ENCODE measurements around the gene AKAP3. TPM values are rescaled to one million over a fixed set of nuclear protein-coding genes. Genes with fewer than 3 reads are reported as not detected.

The AKAP3 gene
- total RNA-seq, 1 donor from 2014 or later: 1.4 TPM

- no peaks in the 10 kb centered on the region for H4K20me1 ChIP-seq (ENCODE audit: insufficient read depth, low read length)
- peaks cover 6% of the 10 kb centered on the region for H3K36me3 Mint-ChIP-seq (ENCODE audit: low read depth, unreplicated experiment)
- H3K4me1 Mint-ChIP-seq (ENCODE audit: low read depth, unreplicated experiment): no peaks in the 10 kb centered on the region
- no peak for TF ChIP-seq EZH2 (IDR thresholded peaks at IDR 0.05; ENCODE audit: insufficient read depth, low read length)
- no peak for TF ChIP-seq CTCF (IDR thresholded peaks at IDR 0.05; ENCODE audit: insufficient read depth, low read depth, low read length)
- no peak overlapping the region for H3K27ac ChIP-seq (ENCODE audit: low read depth, low read length)
- H3K9me3 ChIP-seq (ENCODE audit: insufficient read depth, low read depth, low read length): no peaks in the 10 kb centered on the region
- H3K9me3 Mint-ChIP-seq (ENCODE audit: unreplicated experiment): no peaks in the 10 kb centered on the region
- no peak overlapping the region for H2AFZ ChIP-seq (ENCODE audit: low read depth, low read length)
- H3K4me3 ChIP-seq (ENCODE audit: insufficient read depth, low read depth, low read length): no peak overlapping the region
- H3K4me1 ChIP-seq (ENCODE audit: insufficient read depth, low read length): peaks cover 3% of the 10 kb centered on the region
- FAIRE-seq: no peak
- H3K27me3 ChIP-seq (ENCODE audit: insufficient read depth, low read length): peaks cover 14% of the 10 kb centered on the region
- H3K36me3 ChIP-seq (ENCODE audit: insufficient read depth, low read length): peaks cover 9% of the 10 kb centered on the region
- H3K4me2 ChIP-seq (ENCODE audit: low read length): no peak overlapping the region
- no peak overlapping the region for H3K27ac Mint-ChIP-seq (ENCODE audit: unreplicated experiment)
- peaks cover 10% of the 10 kb centered on the region for H3K27me3 Mint-ChIP-seq (ENCODE audit: low read depth, unreplicated experiment)
- no peak overlapping the region for H3K4me3 Mint-ChIP-seq (ENCODE audit: unreplicated experiment)
- no peak for DNase-seq (ENCODE audit: low read depth)
- peaks cover 29% of the 10 kb centered on the region for H3K79me2 ChIP-seq (ENCODE audit: insufficient read depth, low read length)
- no peak overlapping the region for H3K9ac ChIP-seq (ENCODE audit: low read length)
These were observed 41.8 kb downstream of the AKAP3 start for GRCh38 chr12:4607056-4607455.

DNA sequence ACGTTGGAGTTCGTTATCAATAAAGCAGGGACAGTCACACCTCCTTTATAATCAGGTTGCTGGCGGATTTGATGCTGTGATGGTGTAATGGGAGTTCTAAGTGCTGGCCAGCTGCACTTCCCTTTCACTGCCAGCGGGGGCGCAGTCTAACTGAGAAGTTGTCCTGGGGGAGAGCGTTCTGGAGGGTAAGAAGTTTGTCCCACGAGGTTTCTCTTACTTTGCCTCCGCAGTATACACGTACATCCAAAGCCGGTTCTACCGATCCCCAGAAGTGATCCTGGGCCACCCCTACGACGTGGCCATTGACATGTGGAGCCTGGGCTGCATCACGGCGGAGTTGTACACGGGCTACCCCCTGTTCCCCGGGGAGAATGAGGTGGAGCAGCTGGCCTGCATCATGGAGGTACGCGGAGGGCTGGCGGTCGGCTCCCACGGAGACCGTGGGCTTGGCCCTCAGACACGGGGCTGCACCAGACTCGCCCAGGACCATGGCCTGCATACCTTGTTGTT lies 44.1 kb downstream of the AKAP3 start:
- no peaks in the 10 kb centered on the region for H3K9me3 ChIP-seq (ENCODE audit: insufficient read depth, low read depth, low read length)
- H2AFZ ChIP-seq (ENCODE audit: low read depth, low read length): peak overlapping the region; percentile 98
- H3K4me2 ChIP-seq (ENCODE audit: low read length): peak overlapping the region; percentile 83
- peak; percentile 50 for FAIRE-seq
- H3K27ac ChIP-seq (ENCODE audit: low read depth, low read length): peak overlapping the region; percentile 85
- H4K20me1 ChIP-seq (ENCODE audit: insufficient read depth, low read length): no peaks in the 10 kb centered on the region
- Mint-ChIP-seq H3K27me3 (ENCODE audit: low read depth, unreplicated experiment) (peaks cover 10% of the 10 kb centered on the region), H3K4me3 (ENCODE audit: unreplicated experiment) (peak overlapping the region; percentile 97), H3K27ac (ENCODE audit: unreplicated experiment) (peak overlapping the region; percentile 81), H3K4me1 (ENCODE audit: low read depth, unreplicated experiment) (no peaks in the 10 kb centered on the region), H3K9me3 (ENCODE audit: unreplicated experiment) (no peaks in the 10 kb centered on the region), H3K36me3 (ENCODE audit: low read depth, unreplicated experiment) (peaks cover 6% of the 10 kb centered on the region)
- H3K9ac ChIP-seq (ENCODE audit: low read length): peak overlapping the region; percentile 92
- peak; percentile 99 for TF ChIP-seq CTCF (IDR thresholded peaks at IDR 0.05; ENCODE audit: insufficient read depth, low read depth, low read length)
- TF ChIP-seq EZH2 (IDR thresholded peaks at IDR 0.05; ENCODE audit: insufficient read depth, low read length): no peak
- H3K36me3 ChIP-seq (ENCODE audit: insufficient read depth, low read length): no peaks in the 10 kb centered on the region
- peaks cover 29% of the 10 kb centered on the region for H3K79me2 ChIP-seq (ENCODE audit: insufficient read depth, low read length)
- peaks cover 14% of the 10 kb centered on the region for H3K27me3 ChIP-seq (ENCODE audit: insufficient read depth, low read length)
- H3K4me3 ChIP-seq (ENCODE audit: insufficient read depth, low read depth, low read length): peak overlapping the region; percentile 92
- peaks cover 3% of the 10 kb centered on the region for H3K4me1 ChIP-seq (ENCODE audit: insufficient read depth, low read length)
- DNase-seq (ENCODE audit: low read depth): peak; percentile 79

DNA sequence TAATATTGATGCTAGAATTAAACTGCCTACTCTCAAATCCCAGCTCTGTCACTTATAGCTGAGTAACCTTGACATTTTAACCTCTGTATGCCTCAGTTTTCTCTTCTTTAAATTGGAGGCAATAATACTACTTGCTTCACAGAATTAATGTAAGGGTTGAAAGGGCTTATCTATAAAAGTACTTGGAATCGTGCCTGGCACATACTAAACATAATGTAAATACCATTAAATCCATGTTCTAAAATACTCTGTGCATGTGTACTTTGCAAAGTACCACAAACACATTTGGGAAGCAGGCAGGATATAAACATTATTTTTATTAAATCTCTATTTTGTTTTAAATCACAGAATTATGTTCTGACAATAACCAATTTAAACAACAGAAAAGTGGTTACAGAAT lies 44.9 kb downstream of the AKAP3 start:
- H3K9me3 ChIP-seq (ENCODE audit: insufficient read depth, low read depth, low read length): no peaks in the 10 kb centered on the region
- TF ChIP-seq CTCF (IDR thresholded peaks at IDR 0.05; ENCODE audit: insufficient read depth, low read depth, low read length): no peak
- H4K20me1 ChIP-seq (ENCODE audit: insufficient read depth, low read length): no peaks in the 10 kb centered on the region
- Mint-ChIP-seq H3K4me1 (ENCODE audit: low read depth, unreplicated experiment) (no peaks in the 10 kb centered on the region), H3K36me3 (ENCODE audit: low read depth, unreplicated experiment) (peaks cover 6% of the 10 kb centered on the region), H3K4me3 (ENCODE audit: unreplicated experiment) (no peak overlapping the region), H3K9me3 (ENCODE audit: unreplicated experiment) (no peaks in the 10 kb centered on the region), H3K27ac (ENCODE audit: unreplicated experiment) (no peak overlapping the region), H3K27me3 (ENCODE audit: low read depth, unreplicated experiment) (peaks cover 10% of the 10 kb centered on the region)
- H3K9ac ChIP-seq (ENCODE audit: low read length): no peak overlapping the region
- DNase-seq (ENCODE audit: low read depth) (no peak), FAIRE-seq (no peak)
- H3K79me2 ChIP-seq (ENCODE audit: insufficient read depth, low read length): peaks cover 29% of the 10 kb centered on the region
- no peak overlapping the region for H3K27ac ChIP-seq (ENCODE audit: low read depth, low read length)
- no peak overlapping the region for H3K4me2 ChIP-seq (ENCODE audit: low read length)
- no peak overlapping the region for H2AFZ ChIP-seq (ENCODE audit: low read depth, low read length)
- H3K36me3 ChIP-seq (ENCODE audit: insufficient read depth, low read length): no peaks in the 10 kb centered on the region
- no peak overlapping the region for H3K4me3 ChIP-seq (ENCODE audit: insufficient read depth, low read depth, low read length)
- peaks cover 3% of the 10 kb centered on the region for H3K4me1 ChIP-seq (ENCODE audit: insufficient read depth, low read length)
- H3K27me3 ChIP-seq (ENCODE audit: insufficient read depth, low read length): peaks cover 14% of the 10 kb centered on the region
